Measurements from ENCODE around the gene SCYGR6. TPM values are rescaled to one million over a fixed set of nuclear protein-coding genes. Genes with fewer than 3 reads are reported as not detected.

The SCYGR6 gene
- total and polyA plus RNA-seq, 9 of the 15 experiments (the other 6 are each of a cell fraction or from before 2014, with no cell fraction given), result not detected

DNA sequence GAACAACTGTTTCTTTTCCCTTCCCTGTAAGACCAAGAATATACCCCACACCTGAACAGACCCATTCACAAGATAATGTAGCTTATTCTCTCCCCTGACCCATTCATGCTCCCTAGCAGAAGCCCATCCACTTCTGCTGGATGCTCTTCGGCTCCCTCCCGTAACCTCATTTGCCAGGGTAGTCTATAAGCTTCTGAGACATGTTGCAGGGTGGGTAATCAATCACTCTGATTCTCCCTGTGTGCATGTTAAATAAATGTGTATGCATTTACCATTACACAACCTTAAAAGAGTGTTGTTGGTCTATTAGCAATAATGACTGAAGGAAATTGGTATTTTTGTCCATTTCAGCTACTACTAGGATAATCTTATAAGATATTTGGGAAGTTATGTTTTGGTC, 8.1 kb downstream of the SCYGR6 start (continued):
- TF ChIP-seq ZBTB8A (IDR thresholded peaks at IDR 0.05; ENCODE audit: partially characterized antibody), result no peak

GRCh38 chr2:227713291-227713690, 11.3 kb downstream of the SCYGR6 start:
- H3K79me2 ChIP-seq (ENCODE audit: control insufficient read depth, insufficient read depth, low read length), result no peaks in the 10 kb centered on the region
- no peak overlapping the region for H3K27ac ChIP-seq (ENCODE audit: extremely low read depth, low read depth, low read length)
- H3K9me1 ChIP-seq (ENCODE audit: control insufficient read depth, insufficient read depth, low read length), result no peaks in the 10 kb centered on the region
- POLR2A ChIA-PET, result no interaction called here
- H3K4me3 ChIP-seq, result no peak overlapping the region
- no peaks in the 10 kb centered on the region for H3K9me3 ChIP-seq (replicated peaks; ENCODE audit: control insufficient read depth, insufficient read depth, low read depth, low read length)
- BruUV-seq (replicated peaks), result no TSS peak
- no peaks in the 10 kb centered on the region for H4K20me1 ChIP-seq (replicated peaks; ENCODE audit: control insufficient read depth, insufficient read depth, low read length)
- FAIRE-seq, result no peak
- peaks cover 0 to 6% of the 10 kb centered on the region in 2 experiments; a peak in 1 of 5 replicates for H3K4me1 ChIP-seq (replicated peaks in 1 of 2; ENCODE audit: control insufficient read depth in 2 of 2, insufficient read depth in 2 of 2, low read length in 2 of 2)
- WGBS (ENCODE audit: insufficient coverage, low coverage, missing lambda C conversion rate), result 0% methylated on average over 1 of the region's 1 CpG
- H3K36me3 ChIP-seq (ENCODE audit: control insufficient read depth, insufficient read depth, low read length), result no peaks in the 10 kb centered on the region
- H3K27me3 ChIP-seq (ENCODE audit: control insufficient read depth in 2 of 2, insufficient read depth in 2 of 2, low read length in 2 of 2), result peaks cover 2 to 19% of the 10 kb centered on the region in 2 experiments; a peak in 3 of 5 replicates
- no peak overlapping the region for H3K9ac ChIP-seq (ENCODE audit: insufficient read depth in 1 of 2, low read depth in 2 of 2, low read length in 2 of 2)
- H2AFZ ChIP-seq (ENCODE audit: low read depth, low read length), result no peak overlapping the region
- intact Hi-C loops (cut with micrococcal nuclease), result no loop called here
- no peak for DNase-seq (ENCODE audit: extremely low read depth in 1 of 4, low spot score in 3 of 4)
- no peak overlapping the region for H3K4me2 ChIP-seq (ENCODE audit: insufficient read depth, low read length)
- CTCF ChIA-PET (ENCODE audit: low intra/inter-chr PET ratio), result no interaction called here
- in situ Hi-C loops (cut with MboI), result no loop called here
- ATAC-seq, result no peak
- TF ChIP-seq CBFA2T2 (conservative IDR thresholded peaks at IDR 0.05), result no peak
- TF ChIP-seq TCF7 (IDR thresholded peaks at IDR 0.05; ENCODE audit: borderline replicate concordance), result no peak
- TF ChIP-seq ILK (tag; IDR thresholded peaks at IDR 0.05; ENCODE audit: borderline replicate concordance, low read depth), result no peak
- no peak for TF ChIP-seq KDM2B (CRISPR knock-in tag; IDR thresholded peaks at IDR 0.05)
- no peak for TF ChIP-seq FOXJ2 (tag; IDR thresholded peaks at IDR 0.05)
- no peak for TF ChIP-seq HNRNPH1 (optimal IDR thresholded peaks at IDR 0.05; ENCODE audit: low read depth, low read length)
- TF ChIP-seq ZNF282 (CRISPR knock-in tag; IDR thresholded peaks at IDR 0.05), result no peak
- TF ChIP-seq, protein P1, sequence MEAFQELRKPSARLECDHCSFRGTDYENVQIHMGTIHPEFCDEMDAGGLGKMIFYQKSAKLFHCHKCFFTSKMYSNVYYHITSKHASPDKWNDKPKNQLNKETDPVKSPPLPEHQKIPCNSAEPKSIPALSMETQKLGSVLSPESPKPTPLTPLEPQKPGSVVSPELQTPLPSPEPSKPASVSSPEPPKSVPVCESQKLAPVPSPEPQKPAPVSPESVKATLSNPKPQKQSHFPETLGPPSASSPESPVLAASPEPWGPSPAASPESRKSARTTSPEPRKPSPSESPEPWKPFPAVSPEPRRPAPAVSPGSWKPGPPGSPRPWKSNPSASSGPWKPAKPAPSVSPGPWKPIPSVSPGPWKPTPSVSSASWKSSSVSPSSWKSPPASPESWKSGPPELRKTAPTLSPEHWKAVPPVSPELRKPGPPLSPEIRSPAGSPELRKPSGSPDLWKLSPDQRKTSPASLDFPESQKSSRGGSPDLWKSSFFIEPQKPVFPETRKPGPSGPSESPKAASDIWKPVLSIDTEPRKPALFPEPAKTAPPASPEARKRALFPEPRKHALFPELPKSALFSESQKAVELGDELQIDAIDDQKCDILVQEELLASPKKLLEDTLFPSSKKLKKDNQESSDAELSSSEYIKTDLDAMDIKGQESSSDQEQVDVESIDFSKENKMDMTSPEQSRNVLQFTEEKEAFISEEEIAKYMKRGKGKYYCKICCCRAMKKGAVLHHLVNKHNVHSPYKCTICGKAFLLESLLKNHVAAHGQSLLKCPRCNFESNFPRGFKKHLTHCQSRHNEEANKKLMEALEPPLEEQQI (IDR thresholded peaks at IDR 0.05), result no peak
- TF ChIP-seq RFX1 (IDR thresholded peaks at IDR 0.05), result no peak

Data from K562 (cell line).